ENCODE data around the gene CDKN2B-AS1.

GRCh38 chr9:22169243-22169642 is 174.7 kb downstream of the CDKN2B-AS1 start:
- no peak for TF ChIP-seq CTCF (IDR thresholded peaks at IDR 0.05)
- no peak for TF ChIP-seq ZFX (IDR thresholded peaks at IDR 0.05; ENCODE audit: borderline replicate concordance)
